ENCODE results near the gene GRB2.
"Not testable (repeated sequence)": the region's sequence is repeated elsewhere in the genome, so short reads cannot be mapped to it uniquely, and the experiment has no call there.

Gene GRB2

DNA sequence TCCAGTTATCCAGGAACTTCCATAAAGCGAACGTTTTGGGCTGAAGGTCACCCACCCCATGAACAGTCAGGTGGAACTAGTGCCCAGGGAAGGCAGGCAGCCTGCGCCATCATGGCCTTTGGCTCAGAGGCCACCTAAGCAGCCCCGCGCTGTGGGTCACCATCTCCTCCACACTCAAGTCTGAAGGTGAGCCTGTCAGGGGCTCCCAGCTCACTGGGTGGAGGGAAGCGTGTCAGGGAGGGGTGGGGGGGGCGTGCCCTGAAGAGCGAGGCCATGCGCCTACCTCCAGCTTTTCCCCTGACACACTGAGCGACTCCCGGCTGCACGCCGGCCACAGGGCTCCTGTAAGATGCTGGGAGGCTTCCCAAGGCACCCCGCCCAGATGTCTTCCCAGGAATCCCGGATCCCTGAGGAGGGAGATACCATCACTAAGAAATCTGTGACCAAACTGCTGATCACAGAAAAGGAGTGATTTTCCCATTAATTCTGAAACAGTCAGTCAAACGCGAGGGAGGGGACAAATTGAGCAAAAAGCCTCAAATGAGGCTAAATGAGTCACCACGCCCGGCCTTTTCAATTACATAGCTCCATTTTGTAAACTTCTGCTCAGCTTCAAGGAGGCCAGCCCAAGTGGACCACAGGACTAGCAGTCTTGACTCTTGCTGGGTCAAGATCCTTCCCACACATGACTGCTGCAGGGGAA, 89.8 kb downstream of the GRB2 start:
- no peak for DNase-seq

DNA sequence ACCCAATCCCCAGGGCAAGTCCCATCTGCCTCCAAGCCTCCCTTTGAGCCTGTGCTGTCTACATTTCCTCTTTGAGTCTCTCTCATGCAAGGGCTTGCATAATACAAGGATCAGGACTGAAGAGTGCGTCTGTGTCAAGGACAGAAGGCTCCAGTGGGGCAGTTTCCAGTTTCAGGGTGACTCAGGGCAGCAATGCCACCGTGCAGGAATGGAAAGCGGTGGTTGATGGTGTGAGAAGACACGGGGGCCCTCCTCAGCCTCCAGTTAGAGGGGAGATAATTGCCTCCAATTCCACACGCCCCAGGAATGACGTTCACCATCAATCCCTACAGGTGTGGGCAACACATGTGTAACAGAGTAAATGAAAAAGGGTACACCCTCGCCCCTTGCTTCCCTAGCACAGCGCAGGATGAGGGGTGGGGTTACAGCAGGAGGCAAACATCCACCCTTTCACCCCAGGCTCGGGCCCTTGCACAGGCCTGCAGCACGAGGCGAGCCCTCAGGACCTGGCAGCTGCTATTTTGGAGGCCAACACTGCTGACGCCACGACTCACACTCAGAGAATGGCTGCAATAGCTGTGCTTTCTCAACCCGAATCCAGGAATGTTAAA, 91.4 kb downstream of the GRB2 start:
- no peak for DNase-seq

DNA sequence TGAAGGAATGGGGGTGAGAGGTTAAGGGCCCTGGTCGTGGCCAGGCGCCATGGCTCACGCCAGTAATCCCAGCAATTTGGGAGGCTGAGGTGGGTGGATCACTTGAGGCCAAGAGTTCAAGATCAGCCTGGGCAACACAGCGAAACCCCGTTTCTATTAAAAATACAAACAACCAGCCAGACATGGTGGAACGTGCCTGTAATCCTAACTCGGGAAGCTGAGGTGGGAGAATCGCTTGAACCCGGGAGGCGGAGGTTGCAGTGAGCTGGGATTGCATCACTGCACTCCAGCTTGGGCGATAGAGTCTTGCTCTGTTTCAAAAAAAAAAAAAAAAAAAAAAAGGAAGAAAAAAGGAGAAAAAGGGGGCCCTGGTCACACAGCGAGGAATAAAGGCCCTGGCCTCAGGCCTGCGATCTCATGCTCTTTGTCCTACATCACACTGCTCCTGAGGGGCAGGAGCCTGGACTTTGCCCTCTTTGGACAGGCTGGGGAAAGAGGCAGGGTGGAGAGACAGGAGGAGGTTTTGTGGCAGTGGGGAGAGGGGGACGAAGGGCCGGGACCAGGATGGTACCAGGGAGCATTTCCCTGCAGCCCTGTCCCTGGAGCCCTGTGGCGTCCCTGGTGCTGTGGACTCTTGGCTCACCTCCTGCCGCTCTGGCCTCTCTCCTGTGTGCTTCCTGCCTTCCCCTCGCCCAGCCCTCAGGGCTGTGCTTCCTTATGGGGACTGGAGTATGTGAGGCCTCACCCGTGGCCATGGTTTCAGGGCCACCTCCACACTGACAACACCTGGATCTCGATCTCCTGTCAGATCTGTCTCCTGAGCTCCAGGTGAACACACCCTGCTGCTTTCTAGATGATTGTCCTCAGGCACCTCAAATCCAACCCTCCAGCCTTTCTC, 96.5 kb downstream of the GRB2 start:
- DNase-seq: no peak

DNA sequence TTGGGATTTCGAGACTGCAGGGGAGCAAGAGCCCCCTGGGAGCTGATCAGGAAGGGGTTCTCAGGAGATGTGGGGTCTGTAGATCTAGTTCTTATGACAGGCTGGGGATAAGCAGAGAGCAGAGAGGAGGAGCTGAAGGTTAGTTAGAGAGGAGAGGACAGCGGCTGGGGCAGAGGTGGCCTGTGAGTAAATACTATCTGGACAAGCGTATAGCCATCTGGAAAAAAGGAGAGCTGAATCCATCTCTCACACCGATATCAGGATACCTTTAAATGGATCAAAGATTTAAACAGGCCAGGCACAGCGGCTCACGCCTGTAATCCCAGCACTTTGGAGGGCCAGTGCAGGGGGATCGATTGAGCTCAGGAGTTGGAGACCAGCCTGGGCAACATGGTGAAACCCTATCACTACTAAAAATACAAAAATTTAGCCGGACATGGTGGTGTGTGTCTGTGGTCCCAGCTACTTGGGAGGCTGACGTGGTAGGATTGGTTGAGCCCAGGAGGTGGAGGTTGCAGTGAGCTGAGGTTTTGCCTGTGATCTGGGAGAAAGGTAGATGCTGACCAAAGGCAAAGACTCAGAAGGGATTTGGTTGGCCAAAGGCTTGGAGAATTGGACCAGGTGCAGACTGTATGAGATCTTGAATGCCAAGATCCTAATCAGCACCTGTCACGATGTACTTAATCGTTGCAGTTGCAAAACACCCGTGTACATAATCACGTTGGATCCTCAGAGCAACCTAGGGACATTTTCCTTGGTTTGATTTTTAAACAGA, 97.3 kb downstream of the GRB2 start:
- no peak for DNase-seq

DNA sequence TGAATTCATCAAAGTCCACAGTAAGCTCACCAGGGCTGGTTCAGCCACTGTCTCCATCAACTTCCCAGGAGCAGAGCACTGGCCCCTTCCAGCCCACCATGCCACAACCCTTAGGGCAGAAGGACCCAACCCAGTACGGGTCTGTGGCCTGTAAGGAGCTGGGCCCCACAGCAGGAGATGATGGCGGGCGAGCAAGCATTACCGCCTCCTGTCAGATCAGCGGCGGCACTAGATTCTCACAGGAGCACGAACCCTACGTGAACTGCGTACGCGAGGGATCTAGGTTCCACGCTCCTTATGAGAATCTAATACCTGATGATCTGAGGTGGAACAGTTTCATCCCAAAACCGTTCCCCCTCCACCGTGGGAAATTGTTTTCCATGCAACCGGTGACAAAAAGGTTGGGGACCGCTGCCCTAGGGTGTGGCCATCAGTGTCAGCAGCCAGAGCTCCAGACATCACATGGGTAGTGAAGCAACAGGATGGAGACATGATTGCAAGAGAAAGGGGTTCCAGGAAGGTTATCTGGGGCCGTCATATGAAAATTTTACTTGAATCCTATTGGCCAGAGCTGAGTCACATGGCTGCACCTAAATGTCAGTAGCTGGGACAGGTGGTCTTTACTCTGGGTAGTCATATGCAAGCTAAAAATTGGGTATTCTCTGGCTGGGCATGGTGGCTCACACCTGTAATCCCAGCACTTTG, 103.8 kb downstream of the GRB2 start:
- no peak for DNase-seq

DNA sequence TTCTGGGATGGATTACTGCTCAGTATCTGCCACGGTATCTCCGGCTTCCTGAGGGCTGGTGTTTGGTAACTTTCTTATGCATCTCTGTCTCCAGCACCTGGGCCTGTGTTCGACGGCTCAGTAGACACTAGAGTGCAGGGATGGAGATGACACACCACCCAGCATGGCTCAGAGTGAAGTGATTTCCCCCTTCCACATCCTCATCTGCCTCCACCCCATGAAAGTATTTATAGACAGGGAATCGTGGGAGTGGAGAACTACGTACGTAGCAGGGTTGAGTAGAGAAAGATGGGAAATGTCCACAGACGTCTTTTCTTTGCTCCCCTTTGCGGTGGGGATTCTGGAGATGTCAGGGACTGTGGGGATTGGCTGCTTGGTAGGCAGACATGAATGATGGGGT, 104.4 kb downstream of the GRB2 start:
- DNase-seq: no peak

DNA sequence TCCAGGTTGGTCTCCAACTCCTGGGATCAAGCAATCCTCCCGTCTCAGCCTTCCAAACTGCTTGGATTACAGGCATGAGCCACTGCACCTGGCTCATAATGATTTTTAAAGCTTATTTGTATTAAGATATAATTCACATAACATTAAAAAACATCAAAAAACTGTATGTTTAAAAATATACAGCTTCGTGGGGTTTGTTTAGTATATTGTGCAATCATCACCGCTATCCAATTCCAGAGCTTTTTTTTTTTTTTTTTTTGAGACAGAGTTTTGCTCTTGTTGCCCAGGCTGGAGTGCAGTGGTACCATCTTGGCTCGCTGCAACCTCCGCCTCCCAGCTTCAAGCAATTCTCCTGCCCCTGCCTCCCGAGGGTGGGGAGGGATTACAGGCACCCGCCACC, 105.2 kb downstream of the GRB2 start:
- DNase-seq: no peak

DNA sequence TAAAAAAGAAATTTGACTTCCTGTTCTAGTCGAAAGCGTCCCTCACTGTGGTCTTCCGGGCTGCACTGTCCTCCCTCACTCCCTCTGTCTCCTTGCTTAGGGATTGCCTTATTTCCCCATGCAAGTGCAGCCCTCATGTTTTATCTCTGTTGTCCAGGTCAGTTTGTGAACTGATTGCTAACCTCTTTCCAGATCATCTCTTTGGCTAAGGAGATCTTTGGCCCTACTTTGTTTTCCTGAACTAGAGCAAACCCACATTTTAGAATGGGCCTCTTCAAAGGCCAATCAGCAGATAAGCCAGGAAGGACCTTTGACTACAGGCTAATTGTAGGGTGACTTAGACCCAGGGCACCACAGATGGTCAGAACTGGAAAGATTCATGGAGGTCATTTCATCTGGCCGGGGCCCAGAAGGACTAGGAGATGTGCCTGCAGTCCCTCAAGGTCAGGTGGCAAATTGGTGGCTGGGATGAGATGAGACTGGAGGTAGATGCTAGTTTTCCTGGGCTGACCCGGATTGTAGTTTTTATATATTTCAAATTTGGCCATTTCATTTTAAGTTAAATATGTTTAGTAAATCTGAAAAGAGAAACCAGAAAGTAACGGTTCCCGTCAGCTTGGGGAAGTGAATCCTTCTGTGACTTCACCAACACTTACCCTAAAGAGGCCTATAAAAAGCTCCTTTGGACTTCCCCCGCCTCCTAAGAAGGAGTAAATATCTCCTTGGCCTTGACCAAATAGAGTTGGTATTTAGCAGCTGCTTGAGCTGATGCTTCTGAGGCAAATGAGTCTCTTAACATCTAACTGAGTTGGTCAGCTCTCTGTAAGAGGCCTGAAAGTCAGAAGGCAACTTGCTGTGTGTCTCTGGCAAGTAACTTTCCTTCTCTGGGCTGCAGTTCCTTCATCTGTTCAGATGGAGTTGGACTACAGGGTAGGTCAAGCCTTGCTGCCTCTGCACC, 110.0 kb downstream of the GRB2 start:
- no peak for DNase-seq

DNA sequence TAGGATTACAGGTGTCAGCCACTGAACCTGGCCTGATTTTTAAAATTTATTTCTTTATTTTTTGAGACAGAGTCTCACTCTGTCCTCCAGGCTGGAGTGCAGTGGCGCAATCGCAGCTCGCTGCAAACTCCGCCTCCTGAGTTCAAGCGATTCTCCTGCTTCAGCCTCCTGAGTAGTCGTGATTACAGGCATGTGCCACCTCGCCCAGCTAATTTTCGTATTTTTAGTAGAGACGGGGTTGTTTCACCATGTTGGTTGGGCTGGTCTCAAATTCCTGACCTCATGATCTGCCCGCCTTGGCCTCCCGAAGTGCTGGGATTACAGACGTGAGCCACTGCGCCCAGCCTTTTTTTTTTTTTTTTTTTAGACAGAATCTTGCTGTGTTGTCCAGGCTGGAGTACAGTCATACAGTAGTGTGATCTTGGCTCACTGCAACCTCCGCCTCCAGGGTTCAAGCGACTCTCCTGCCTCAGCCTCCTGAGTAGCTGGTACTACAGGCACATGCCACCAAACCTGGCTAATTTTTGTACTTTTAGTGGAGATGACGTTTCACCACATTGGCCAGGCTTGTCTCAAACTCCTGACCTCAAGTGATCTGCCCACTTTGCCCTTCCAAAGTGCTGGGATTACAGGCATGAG, 112.5 kb downstream of the GRB2 start:
- DNase-seq: not testable (repeated sequence)

DNA sequence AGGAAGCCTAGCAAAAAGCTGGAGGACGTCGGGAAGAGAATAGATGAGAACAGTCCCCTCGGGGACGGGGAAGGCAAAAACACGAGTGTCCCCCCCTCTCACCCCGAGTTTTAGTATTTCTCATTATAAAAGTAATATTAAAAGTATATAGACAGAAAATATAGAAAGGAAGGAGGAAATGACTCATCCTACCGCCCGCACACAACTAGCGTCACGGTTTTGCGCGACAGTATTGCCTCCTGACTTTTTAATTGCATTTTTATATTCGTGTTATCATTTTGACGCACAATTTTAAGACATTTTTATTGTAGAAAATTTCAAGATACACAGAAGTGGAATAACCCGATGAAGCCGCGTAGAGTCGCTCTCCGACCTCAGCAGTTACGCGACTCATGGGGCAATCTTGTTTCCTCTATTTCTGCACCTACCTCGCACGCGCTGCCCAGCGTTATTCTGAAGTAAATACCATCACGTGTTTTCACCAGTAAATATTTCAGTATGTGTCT, 115.6 kb downstream of the GRB2 start:
- no peak for DNase-seq

DNA sequence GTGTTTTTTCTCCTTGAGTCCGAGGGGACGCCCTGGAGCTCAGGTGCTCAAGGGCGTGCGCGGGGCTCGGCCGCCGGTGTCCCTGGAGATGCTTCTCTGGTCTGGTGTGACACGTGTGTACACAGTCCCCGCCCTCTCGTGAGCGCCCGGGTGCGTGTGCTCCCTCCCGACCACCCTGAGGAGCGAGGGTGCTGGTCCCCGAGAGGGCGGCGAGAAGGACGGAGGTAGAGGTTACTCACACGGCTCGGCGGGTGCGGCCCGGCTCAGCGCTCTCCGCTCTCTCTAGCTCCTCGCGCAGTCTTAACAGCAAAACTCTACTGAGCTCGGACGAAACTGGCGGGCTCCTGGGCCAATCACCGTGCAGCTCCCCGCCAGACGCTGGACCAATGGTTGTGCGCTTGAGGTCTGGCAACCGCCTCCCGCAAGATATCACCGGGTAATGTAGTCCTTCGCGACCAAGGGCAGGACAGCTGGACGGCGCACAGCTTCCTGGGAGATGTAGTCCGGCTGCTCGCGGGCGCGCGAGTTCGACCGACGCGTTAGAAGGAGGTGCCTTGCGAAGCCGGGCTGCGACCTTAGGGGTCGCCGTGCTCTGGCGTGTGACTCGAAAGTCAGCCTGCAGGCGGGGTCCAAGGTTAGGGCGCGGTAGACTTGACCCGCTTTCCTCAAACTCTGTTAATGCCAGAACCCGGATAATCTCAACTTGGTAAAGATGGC, 116.2 kb downstream of the GRB2 start, which contains the start of gene SLC25A19:
Gene SLC25A19, minus strand, starts transcription at position 319 of the 717 bp plus-strand sequence. CDS start 2,669 bp downstream, outside the sequence.
- peak; percentile 96 for DNase-seq

DNA sequence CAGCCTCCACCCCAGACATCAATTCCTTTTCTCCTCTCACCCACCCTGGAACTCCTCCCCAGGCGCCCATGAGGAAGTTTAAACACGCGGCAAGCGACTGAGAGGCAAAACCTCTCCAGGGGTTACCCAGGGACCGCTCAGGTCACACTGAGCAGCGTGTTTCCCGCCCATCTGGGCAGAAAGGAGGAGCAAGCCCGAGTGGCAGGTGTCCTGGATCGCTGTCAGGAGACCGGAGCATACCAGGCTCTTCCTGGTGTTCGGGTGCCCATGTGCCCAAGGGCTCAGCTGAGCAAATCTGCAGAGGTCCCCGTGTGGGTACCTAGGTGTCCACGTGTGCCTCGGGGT, 116.7 kb downstream of the GRB2 start:
- peak; percentile 32 for DNase-seq

DNA sequence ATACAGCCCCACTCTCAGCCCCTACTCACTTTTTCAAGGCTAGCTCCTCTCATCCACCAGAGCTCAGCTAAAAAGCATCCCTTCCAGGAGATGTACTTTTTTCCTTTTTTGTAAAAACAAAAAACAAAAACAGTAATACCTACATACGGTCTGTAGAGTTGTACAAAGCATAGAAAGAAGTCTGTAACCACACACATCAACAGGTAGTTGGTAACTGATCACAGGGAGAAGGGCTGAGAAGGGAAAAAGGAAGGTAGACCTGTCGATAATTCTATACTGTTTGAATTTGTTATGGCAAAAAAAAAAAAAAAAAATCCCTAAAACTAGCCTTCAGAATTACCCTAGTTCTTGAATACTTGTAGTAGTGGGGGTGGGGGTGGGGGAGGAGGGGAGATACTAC, 117.1 kb downstream of the GRB2 start:
- no peak for DNase-seq

DNA sequence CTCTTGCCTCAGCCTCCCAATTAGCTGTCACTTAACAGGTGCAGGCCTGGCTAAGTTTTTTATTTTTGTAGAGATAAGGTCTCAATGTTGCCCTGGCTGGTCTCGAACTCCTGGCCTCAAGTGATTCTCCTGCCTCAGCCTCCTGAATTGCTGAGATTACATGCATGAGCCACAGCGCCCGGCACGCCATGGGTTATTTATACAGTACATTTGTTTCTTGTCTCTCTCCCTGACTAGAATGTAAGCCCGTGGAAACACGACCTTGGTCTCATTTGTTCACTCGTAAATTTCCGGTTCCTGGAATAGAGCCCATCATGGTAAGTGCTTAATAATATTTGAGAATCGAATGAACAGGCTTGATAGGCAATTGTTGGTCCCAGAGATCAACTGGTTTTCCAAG, 118.3 kb downstream of the GRB2 start:
- no peak for DNase-seq

DNA sequence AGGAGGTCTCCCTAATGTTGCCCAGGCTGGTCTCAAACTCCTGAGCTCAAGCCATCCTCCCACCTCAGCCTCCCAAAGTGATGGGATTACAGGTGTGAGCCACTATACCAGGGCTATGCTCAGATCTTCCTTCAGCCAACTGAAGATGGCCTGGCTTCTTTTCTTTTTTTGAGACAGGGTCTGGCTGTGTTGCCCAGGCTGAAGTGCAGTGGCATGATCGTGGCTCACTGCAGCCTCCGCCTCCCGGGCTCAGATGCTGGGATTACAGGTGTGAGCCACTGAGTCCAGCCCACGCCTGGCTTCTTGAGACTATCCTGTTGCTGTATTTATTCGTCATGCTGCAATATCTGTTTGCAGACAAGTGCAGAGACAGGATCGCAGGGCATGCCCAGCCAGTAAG, 120.4 kb downstream of the GRB2 start:
- no peak for DNase-seq

DNA sequence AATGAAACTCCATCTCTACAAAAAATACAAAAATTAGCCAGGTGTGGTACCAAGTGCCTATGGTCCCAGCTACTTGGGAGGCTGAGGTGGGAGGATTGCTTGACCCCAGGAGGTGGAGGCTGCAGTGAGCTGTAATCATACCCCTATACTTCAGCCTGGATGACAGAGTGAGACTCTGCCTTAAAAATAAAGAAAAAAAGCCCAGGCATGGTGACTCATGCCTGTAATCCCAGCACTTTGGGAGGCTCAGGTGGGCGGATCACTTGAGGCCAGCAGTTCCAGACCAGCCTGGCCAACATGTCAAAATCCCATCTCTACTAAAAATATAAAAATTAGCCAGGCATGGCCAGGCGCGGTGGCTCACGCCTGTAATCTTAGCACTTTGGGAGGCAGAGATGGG, 125.3 kb downstream of the GRB2 start:
- not testable (repeated sequence) for DNase-seq

DNA sequence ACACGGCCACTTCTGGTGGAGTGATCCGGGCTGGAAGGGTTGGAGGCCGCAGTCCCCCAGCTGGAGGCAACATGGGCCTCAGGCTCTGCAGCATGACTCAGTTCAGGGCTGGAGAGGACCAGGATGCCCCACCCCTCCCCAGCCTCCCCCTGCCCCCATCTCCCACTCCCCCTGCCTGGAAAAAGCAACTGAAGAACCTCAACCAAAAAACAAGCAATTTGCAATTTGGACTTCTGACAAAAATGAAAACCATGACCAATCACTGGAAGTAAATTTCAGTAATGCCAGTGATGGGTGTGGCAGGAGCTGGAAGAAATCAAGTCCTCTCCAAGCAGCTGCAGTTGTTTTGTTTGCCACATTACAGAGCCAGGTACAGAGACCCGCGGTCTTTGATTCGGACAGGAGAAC, 127.8 kb downstream of the GRB2 start:
- DNase-seq: no peak

DNA sequence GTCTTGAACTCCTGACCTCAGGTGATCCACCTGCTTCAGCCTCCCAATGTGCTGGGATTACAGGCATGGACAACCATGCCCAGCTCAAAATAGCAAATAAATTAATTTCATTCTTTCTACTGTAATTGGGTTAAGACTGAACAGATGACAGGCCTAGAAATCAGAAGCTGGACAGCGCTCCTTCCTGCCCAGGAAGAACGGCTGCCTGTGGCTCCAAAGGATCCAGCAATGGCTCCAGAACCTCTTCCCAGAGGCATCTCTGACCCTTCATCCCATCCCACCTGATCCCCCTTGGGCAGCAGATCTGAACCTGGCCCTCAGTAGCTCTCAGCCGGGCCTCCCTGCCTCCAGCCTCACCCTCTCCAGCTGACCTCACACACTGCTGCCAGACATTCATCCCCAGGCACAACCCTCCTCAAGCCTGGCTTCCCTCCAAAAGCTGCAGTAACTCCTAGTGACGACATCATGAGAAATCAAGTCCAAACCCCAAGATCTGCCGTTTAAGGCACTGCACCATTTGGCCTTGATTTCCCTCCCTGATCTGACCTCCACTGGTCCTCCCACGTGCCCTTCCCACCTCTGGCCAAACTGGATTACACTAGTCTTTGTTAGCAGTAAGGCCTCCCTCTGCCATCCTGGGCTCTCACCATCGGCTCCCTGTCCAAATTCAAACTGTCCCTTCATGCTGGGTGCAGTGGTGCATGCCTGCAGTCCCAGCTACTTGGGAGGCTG, 131.3 kb downstream of the GRB2 start:
- no peak for DNase-seq

DNA sequence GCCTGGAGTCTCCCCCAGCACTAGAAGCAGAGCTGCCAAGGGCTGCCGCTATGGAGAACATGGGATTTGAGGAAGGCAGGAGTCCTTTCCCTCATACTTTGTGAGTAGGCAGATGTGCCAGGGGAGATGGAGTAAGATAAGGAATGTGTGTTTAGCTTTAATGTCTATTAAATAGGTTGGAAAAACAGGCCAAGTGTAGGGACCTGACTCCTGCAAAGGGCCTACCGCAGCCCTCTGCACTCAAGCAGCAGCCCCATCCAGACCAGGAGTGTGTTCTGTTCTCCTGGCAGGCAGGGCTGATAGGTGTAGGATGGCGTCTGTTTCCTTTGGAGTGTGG, 132.7 kb downstream of the GRB2 start:
- DNase-seq: no peak
